Dendritic cell treated with granulocyte-macrophage colony-stimulating factor and Interleukin-4, amounts not matched to agents 40 ng/mL and 50 ng/mL, for 4 days (primary cell): ENCODE measurements around the gene HEATR9.

Source experiments
- H3K27ac Mint-ChIP-seq: one replicate; pipeline ENCODE4 v1.8.0; 2022; ENCODE audit warnings: mild to moderate bottlenecking, mixed read lengths
- H3K27me3 Mint-ChIP-seq: one replicate; pipeline ENCODE4 v1.8.0; 2022; ENCODE audit warnings: mild to moderate bottlenecking, mixed read lengths
- H3K36me3 Mint-ChIP-seq: one replicate; pipeline ENCODE4 v1.8.0; 2022; ENCODE audit warnings: low read depth, mixed read lengths
- H3K4me1 Mint-ChIP-seq: one replicate; pipeline ENCODE4 v1.8.0; 2022; ENCODE audit warnings: low read depth, mixed read lengths
- H3K4me3 Mint-ChIP-seq: one replicate; pipeline ENCODE4 v1.8.0; 2022; ENCODE audit warnings: mild to moderate bottlenecking, moderate library complexity, mixed read lengths
- H3K9me3 Mint-ChIP-seq: one replicate; pipeline ENCODE4 v1.8.0; 2022; ENCODE audit warnings: mixed read lengths
- intact Hi-C: fragments of 100-400 bp; cut with micrococcal nuclease; formaldehyde crosslinking; loops from one replicate; pipeline ENCODE4 v1.15.0; 2022

Gene HEATR9

DNA sequence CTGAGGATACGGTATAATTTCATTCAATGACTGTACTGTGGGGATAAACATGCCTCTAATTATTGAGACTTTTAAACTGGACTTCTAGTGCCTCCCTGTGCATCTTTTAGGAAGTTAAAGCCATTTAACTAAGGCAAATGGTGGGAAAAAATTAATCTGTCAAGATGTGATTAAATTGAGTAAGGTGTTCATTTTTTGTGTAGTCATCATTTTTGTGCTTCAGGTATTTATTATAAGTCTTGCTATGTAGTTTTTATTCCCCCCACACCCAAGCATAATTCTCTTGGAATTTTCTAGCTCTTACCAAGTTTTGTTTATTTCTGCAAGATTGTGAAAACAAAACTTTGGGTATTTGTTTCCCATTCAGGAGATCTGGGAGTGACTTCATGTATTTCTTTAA, 49.2 kb downstream of the HEATR9 start:
- Mint-ChIP-seq H3K36me3 (peaks cover 77% of the 10 kb centered on the region), H3K27ac (no peak overlapping the region), H3K9me3 (no peaks in the 10 kb centered on the region), H3K4me3 (no peak overlapping the region), H3K4me1 (no peaks in the 10 kb centered on the region), H3K27me3 (no peaks in the 10 kb centered on the region)
- intact Hi-C loops, result no loop called here

DNA sequence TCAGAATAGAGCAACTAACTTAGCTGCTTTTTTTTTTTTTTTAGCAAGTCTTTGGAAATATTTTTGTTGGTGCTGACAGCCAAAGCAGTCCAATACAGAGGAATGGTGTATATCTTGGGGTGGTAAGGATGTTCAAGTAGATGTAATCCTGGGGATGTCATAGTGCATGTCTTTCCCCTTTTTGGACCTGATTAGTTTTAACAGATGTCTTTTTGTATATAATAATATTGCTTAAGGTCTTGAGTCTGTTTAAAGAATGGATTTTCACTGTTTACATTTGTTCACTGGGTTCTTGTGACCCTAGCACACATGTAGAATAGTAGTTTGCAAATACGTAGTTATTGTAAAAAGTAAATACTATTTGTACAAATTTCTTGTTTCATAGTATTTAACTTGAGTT, 51.5 kb downstream of the HEATR9 start:
- Mint-ChIP-seq H3K4me1 (peaks cover 10% of the 10 kb centered on the region), H3K36me3 (peaks cover 70% of the 10 kb centered on the region), H3K27me3 (no peaks in the 10 kb centered on the region), H3K9me3 (no peaks in the 10 kb centered on the region), H3K27ac (no peak overlapping the region), H3K4me3 (no peak overlapping the region)
- intact Hi-C loops, result no loop called here

DNA sequence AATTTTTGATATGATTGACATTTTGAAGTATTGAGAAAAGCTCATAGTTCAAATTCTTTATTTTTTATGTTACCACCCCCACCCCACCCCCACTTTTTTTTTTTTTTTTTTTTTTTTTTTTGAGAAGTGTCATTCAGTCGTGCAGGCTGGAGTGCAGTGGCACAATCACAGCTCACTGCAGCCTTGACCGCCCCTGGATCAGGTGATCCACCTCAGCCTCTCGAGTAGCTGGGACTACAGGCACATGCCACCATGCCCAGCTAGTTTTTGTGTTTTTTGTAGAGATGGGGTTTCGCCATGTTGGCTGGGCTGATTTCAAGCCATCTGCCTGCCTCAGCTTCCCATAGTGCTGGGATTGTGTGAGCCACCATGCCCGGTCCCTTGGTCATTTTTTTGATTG, 52.0 kb downstream of the HEATR9 start:
- H3K4me1 Mint-ChIP-seq, result peaks cover 15% of the 10 kb centered on the region
- peaks cover 66% of the 10 kb centered on the region for H3K36me3 Mint-ChIP-seq
- no peak overlapping the region for H3K4me3 Mint-ChIP-seq

DNA sequence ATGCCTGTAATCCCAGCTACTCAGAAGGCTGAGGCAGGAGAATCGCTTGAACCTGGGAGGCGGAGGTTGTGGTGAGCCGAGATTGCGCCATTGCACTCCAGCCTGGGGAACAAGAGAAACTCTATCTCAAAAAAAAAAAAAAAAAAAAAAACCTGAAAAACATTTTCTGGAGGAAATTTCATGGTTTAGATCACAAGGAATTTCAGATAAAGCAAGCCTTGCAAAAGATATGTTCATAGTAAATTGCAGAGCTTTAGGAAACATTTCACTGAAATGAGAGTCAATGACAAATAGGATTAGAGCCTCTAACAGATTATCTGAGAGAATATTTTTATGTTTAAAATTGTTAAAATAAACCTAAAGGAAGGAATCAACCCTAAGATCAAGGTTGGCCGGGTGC, 56.2 kb downstream of the HEATR9 start:
- intact Hi-C loops, result no loop called here
- peaks cover 39% of the 10 kb centered on the region for H3K4me1 Mint-ChIP-seq
- no peak overlapping the region for H3K4me3 Mint-ChIP-seq
- H3K36me3 Mint-ChIP-seq, result peaks cover 44% of the 10 kb centered on the region
- H3K9me3 Mint-ChIP-seq, result no peaks in the 10 kb centered on the region
- H3K27me3 Mint-ChIP-seq, result peaks cover 9% of the 10 kb centered on the region
- no peak overlapping the region for H3K27ac Mint-ChIP-seq

More for the DNA sequence above, 52.0 kb downstream of the HEATR9 start:
- Mint-ChIP-seq H3K9me3 (no peaks in the 10 kb centered on the region), H3K27ac (no peak overlapping the region), H3K27me3 (no peaks in the 10 kb centered on the region)
- intact Hi-C loops, result no loop called here

DNA sequence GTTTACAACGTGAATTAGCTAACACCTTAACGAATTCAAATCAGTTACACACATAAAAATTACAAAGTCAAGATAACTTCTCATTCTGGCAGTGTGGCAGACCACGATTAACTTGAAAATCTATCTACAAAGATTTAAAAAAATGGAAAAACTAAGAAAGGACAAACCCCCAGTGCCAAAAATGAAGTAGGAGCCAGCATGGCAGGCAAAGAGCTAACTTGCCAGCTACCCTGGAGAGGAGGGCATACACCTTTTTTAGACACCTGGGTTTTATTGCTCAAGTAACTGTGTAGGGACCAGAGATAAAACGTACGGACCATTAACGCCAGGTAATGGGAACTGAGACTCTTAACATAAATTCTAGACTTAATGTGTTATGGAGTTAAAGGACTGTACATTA, 56.9 kb downstream of the HEATR9 start:
- no peak overlapping the region for H3K4me3 Mint-ChIP-seq
- no peak overlapping the region for H3K27ac Mint-ChIP-seq
- H3K4me1 Mint-ChIP-seq, result peaks cover 46% of the 10 kb centered on the region
- no peaks in the 10 kb centered on the region for H3K9me3 Mint-ChIP-seq
- peaks cover 37% of the 10 kb centered on the region for H3K36me3 Mint-ChIP-seq
- H3K27me3 Mint-ChIP-seq, result peaks cover 10% of the 10 kb centered on the region
- intact Hi-C loops, result no loop called here

DNA sequence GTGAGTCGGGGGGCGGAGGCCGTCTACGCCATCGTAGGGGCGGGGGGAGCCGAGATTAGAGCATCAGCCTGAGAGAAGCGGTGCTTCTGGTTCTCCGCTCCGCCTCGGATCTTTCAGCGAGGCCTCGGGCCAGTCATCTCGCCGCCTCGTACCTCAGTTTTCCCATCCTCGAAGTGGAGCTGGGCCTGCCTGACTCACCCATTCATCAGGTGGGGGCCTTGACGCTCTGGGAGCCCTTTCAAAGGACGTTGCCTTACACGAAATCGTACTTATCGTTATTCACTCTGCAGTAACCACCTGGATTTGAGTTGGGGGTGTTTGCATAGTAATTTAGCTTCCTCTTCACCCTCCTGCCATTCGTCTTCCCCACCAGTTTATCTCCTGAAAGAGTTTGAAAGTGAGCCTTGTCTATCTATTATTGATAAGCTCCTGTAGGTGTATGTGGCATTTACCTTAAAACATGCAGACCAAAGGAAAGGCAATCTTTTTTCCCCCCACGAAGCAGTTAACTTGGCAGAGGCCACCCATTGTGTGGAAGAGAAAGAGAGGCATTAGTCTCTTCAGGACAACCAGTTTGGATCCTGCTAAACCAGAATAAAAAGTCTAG, 58.7 kb downstream of the HEATR9 start:
- peaks cover 14% of the 10 kb centered on the region for H3K27me3 Mint-ChIP-seq
- H3K4me1 Mint-ChIP-seq, result peaks cover 49% of the 10 kb centered on the region
- no peaks in the 10 kb centered on the region for H3K9me3 Mint-ChIP-seq
- H3K36me3 Mint-ChIP-seq, result peaks cover 27% of the 10 kb centered on the region
- peak overlapping the region; percentile 97 for H3K27ac Mint-ChIP-seq
- intact Hi-C loops, result loop anchor here (1.0 kb wide), 1 partner anchor 46 kb away; no protein-coding TSS in a partner anchor
- H3K4me3 Mint-ChIP-seq, result peak overlapping the region; percentile 94

DNA sequence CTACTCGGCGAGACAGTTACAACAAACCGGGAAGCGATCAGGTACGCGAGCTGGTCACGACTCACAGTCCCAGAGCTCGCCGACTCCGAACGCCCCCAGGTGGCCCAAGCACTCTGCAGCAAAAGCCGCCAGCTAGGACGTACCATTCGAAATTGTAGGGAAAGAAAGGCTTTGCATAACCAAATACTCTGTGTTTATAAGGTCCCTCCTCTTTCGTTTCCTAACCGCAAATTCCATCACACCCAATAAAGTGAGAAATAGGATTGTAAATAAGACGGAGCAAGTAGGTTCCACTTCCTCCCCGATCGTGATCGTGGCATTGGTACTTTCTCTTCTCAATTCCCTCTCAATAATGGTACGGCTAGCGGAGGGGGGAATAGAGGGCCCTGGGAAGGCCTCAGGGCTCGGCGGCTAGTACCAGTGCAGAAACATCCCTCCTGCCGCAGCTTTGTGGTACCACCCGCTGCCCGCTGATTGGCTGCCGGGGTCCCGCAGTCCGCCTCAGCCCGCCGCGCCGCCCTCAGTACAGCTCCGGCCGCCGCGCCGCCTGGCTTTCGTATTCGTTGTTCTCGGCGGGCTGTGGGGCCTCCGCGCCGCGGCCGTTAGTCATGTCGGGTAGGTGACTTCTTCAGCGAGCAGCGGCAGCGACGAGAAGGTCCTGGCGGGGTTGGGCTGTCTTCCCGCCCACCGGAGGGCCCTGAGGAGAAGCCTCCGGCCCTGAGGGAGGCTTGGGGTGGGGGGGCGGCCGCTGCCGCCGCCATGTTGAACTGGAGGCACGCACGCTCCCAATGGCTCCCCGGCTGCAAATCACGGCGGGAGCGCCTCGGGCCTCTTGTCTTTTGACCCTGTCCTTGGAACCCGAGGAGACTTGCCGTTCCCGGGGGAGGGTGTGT, 59.5 kb downstream of the HEATR9 start, which contains the start of gene TAF15:
Gene TAF15 (plus strand): TSS at position 523 of the 893 bp plus-strand sequence. CDS start 86 bp downstream, at position 609.
- Mint-ChIP-seq H3K27me3 (peaks cover 14% of the 10 kb centered on the region), H3K36me3 (peaks cover 26% of the 10 kb centered on the region), H3K27ac (peak within 1 kb of the TSS; percentile 97), H3K9me3 (no peaks in the 10 kb centered on the region), H3K4me3 (peak within 1 kb of the TSS; percentile 94), H3K4me1 (peaks cover 49% of the 10 kb centered on the region)
- intact Hi-C loops, result loop anchor here (1.0 kb wide), 1 partner anchor 45 kb away; no protein-coding TSS in a partner anchor

DNA sequence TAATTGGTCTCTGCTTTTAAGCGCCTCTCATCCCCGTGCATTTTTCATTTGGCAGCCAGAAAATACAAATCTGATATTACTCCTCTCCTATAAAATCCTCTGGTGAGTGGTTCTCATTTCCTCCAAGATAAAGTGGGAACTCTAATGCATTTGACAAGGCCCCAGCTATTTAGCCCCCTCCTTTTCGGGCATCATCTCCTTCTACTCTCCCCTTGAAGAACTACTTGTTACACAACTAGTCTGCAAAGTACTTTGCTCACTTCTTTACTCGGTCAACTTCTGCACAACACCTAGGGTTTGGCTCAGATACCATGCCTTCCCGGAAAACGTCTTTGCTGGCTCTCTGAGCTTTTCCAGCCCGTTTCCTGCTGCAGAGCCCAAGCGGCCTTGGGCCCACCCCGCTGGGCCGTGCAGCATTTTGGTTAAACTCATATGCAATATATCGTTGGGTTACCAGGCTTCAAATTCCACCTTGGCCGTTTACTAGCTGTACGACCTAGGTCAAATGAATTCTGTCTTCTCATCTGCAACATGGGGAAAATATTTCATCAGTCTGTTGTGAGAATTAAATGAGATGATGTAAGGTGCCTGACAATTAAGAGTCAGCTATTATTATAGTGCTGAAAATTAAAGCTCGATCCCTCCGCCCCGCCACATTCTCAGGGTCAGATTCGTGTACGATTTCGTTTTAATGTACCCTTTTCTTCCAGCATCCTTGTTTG, 60.3 kb downstream of the HEATR9 start:
- H3K9me3 Mint-ChIP-seq, result no peaks in the 10 kb centered on the region
- H3K27ac Mint-ChIP-seq, result peak overlapping the region; percentile 97
- H3K4me1 Mint-ChIP-seq, result peaks cover 46% of the 10 kb centered on the region
- intact Hi-C loops, result no loop called here
- H3K36me3 Mint-ChIP-seq, result peaks cover 18% of the 10 kb centered on the region
- H3K27me3 Mint-ChIP-seq, result peaks cover 15% of the 10 kb centered on the region
- peak overlapping the region; percentile 94 for H3K4me3 Mint-ChIP-seq

DNA sequence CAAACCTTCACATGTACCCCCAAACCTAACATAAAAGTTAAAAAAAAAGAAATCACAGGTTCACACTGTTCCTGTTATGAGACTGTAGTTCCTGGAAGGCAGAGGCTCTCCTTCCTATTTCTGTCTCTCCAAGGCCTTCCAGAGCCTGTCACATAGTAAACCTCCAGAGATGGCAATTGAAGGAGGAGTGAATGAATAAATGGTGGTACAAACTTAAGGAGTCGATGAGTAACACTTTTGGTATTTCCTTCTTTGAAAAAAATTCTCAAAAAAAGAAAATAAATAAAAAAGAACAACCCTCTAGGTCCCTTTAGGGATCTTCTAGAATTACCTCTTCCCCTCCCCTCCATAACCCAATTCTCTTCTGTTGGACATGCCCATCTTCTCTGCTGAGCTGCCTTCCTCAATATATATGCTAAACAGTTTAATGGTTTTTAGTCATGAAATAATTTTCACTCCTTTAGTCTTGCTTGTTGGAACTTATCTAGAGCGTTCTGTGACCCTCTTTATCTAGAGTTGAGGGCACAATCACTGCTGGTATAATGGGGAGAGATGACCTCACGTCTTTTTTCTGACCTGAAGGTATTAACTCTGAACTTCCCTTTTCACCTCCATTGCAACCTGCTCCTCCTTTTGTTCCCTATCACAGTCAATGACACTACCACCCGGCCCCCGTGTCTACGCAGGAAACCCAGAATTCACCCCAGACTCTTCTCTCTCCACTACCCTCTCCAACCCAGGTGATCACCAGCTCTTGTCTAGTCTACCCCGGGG, 61.1 kb downstream of the HEATR9 start:
- H3K9me3 Mint-ChIP-seq, result no peaks in the 10 kb centered on the region
- H3K4me1 Mint-ChIP-seq, result peaks cover 40% of the 10 kb centered on the region
- peak overlapping the region; percentile 97 for H3K27ac Mint-ChIP-seq
- no peak overlapping the region for H3K4me3 Mint-ChIP-seq
- H3K27me3 Mint-ChIP-seq, result peaks cover 17% of the 10 kb centered on the region
- intact Hi-C loops, result no loop called here
- peaks cover 11% of the 10 kb centered on the region for H3K36me3 Mint-ChIP-seq
